ENCODE data around the gene KRTAP10-4. TPM values are rescaled to one million over a fixed set of nuclear protein-coding genes. Genes with fewer than 3 reads are reported as not detected.

Gene KRTAP10-4
- total and polyA plus RNA-seq, 12 donors = not detected

DNA sequence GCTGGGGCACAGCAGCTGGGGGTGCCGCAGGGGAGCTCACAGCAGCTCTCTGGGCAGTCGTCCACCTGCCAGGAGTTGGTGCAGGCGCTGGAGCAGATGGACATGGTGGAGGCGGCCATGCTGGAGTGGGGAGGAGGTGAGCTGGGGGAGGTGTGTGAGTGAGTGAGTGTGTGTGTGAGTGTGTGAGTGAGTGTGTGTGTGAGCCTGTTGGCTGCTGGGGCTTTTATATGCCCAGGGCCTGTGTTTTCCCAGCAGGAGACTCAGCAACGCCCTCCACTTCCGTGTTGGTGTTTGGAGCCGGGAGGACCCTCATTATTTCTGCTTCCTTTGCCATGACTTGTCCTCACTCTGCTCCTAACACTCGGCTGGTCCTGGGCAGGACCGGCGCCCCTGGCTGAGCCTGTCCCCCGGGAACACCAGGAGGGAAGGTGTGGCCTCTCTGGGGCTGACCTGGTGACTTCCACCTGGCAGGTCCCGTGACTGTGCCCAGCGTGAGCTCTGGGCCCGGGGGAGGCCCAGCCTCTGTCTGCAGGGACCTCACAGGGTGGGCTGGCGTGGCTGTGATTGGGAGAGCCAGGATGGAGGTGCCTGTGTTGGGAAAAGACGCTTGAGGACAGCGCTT is 22.1 kb upstream of the KRTAP10-4 start, which contains the start of gene KRTAP10-2:
KRTAP10-2 (minus strand) TSS at position 166 of the 622 bp plus-strand sequence; CDS start at position 119, 47 bp downstream.
- Histone ChIP-seq H3K36me3 (replicated peaks in 1 of 2) (no peaks in the 10 kb centered on the region), H3K27ac (no peak within 1 kb of the TSS), H3K4me3 (no peak within 1 kb of the TSS), H3K4me1 (replicated peaks in 1 of 2) (no peaks in the 10 kb centered on the region), H3K9me3 (replicated peaks in 1 of 3) (peaks cover 0 to 8% (median 0%) of the 10 kb centered on the region in 3 donors), H3K27me3 (peaks cover 14% of the 10 kb centered on the region)
- peak in 1 of 7 donors; percentile 11 for DNase-seq
- TF ChIP-seq, protein P1, sequence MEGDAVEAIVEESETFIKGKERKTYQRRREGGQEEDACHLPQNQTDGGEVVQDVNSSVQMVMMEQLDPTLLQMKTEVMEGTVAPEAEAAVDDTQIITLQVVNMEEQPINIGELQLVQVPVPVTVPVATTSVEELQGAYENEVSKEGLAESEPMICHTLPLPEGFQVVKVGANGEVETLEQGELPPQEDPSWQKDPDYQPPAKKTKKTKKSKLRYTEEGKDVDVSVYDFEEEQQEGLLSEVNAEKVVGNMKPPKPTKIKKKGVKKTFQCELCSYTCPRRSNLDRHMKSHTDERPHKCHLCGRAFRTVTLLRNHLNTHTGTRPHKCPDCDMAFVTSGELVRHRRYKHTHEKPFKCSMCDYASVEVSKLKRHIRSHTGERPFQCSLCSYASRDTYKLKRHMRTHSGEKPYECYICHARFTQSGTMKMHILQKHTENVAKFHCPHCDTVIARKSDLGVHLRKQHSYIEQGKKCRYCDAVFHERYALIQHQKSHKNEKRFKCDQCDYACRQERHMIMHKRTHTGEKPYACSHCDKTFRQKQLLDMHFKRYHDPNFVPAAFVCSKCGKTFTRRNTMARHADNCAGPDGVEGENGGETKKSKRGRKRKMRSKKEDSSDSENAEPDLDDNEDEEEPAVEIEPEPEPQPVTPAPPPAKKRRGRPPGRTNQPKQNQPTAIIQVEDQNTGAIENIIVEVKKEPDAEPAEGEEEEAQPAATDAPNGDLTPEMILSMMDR (IDR thresholded peaks at IDR 0.05) = no peak
- no peak for TF ChIP-seq POLR2A (IDR thresholded peaks at IDR 0.05)
- intact Hi-C loops (cut with DNase I) = loop anchor here in 1 of 2 donors (10.0 kb wide), 1 partner anchor 203 kb away; no protein-coding TSS in a partner anchor
- WGBS, 4 donors = 57 to 66% (median 63%) methylated on average over 14 to 17 of the region's 17 CpGs

GRCh38 chr21:44552136-44552535 is 21.4 kb upstream of the KRTAP10-4 start:
- peaks cover 15% of the 10 kb centered on the region for H3K27me3 ChIP-seq
- TF ChIP-seq, protein P1 (IDR thresholded peaks at IDR 0.05) = no peak
- TF ChIP-seq POLR2A (IDR thresholded peaks at IDR 0.05) = no peak
- H3K27ac ChIP-seq = no peak overlapping the region
- H3K4me1 ChIP-seq (replicated peaks in 1 of 2) = no peaks in the 10 kb centered on the region
- no peaks in the 10 kb centered on the region for H3K36me3 ChIP-seq (replicated peaks in 1 of 2)
- peaks cover 0 to 2% (median 0%) of the 10 kb centered on the region in 3 donors for H3K9me3 ChIP-seq (replicated peaks in 1 of 3)
- intact Hi-C loops (cut with DNase I) = loop anchor here in 1 of 2 donors (10.0 kb wide), 1 partner anchor 203 kb away; no protein-coding TSS in a partner anchor
- no peak for DNase-seq
- WGBS, 4 donors = 81 to 95% (median 90%) methylated on average over 2 to 6 of the region's 6 CpGs
- H3K4me3 ChIP-seq = no peak overlapping the region

DNA sequence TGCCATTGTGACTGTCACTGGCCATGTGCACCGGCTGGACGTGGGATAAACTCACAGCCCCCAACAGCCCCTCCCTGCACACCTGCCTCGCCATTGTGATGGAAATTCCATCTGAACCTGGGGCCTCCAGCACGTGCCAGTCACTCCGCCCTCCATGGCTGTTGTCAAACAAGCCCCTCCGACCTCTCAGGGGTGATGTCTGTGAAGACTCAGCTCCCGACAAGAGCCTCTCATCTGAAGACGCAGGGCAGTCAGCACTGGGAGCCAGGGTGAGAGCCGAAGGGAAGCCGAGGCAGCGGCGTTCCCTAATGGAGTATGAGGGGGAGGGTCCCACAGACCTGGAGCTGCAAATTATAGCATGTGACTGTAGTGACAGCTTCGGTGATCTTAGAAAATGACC is 20.8 kb upstream of the KRTAP10-4 start:
- Histone ChIP-seq H3K4me1 (replicated peaks in 1 of 2) (no peaks in the 10 kb centered on the region), H3K4me3 (no peak overlapping the region), H3K9me3 (replicated peaks in 1 of 3) (no peaks in the 10 kb centered on the region), H3K36me3 (replicated peaks in 1 of 2) (no peaks in the 10 kb centered on the region), H3K27ac (no peak overlapping the region), H3K27me3 (peaks cover 15% of the 10 kb centered on the region)
- TF ChIP-seq, protein P1 (IDR thresholded peaks at IDR 0.05) = no peak
- peak in 1 of 7 donors; percentile 27 for DNase-seq
- intact Hi-C loops (cut with DNase I) = loop anchor here in 1 of 2 donors (10.0 kb wide), 1 partner anchor 202 kb away; no protein-coding TSS in a partner anchor
- WGBS, 4 donors = 65 to 74% (median 70%) methylated on average over 13 of the region's 13 CpGs

- peak in 1 of 7 donors; percentile 31 for DNase-seq
- H3K9me3 ChIP-seq (replicated peaks in 1 of 3) = no peaks in the 10 kb centered on the region
- no peak for TF ChIP-seq POLR2A (IDR thresholded peaks at IDR 0.05)
- TF ChIP-seq, protein P1 (IDR thresholded peaks at IDR 0.05) = no peak
- H3K4me3 ChIP-seq = no peak overlapping the region
- 74 to 79% (median 78%) methylated on average over 12 to 13 of the region's 13 CpGs for WGBS, 4 donors
- H3K36me3 ChIP-seq (replicated peaks in 1 of 2) = no peaks in the 10 kb centered on the region
- H3K27ac ChIP-seq = no peak overlapping the region
- H3K4me1 ChIP-seq (replicated peaks in 1 of 2) = no peaks in the 10 kb centered on the region
- H3K27me3 ChIP-seq = peaks cover 11% of the 10 kb centered on the region
- intact Hi-C loops (cut with DNase I) = loop anchor here in 1 of 2 donors (10.0 kb wide), 1 partner anchor 199 kb away; no protein-coding TSS in a partner anchor
Observed at GRCh38 chr21:44555200-44555875, 18.2 kb upstream of the KRTAP10-4 start.
